ENCODE measurements around the gene MSRB3. TPM values are rescaled to one million over a fixed set of nuclear protein-coding genes. Genes with fewer than 3 reads are reported as not detected.
"Not testable (repeated sequence)": the region's sequence is repeated elsewhere in the genome, so short reads cannot be mapped to it uniquely, and the experiment has no call there.

The MSRB3 gene
- total RNA-seq, 1 donor from 2014 or later, result not detected

DNA sequence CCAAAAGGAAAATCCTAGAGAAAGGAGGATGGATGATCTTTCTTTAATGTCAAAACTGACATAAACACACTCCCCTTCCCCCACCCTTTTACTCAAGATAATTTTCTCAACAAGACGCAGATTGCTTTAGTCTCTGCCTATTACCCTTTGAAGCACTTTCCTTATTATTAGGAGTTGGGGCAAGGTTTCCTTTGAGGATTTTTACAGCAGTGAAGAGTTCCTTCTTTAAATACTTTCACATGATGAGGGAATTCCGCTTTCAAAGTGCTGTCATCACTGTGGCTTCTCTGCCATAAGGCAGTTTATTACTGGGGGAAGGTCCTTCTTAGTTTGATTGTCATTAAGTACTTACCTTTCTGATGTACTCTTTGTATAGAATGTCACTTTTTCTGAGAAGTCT is 172.1 kb downstream of the MSRB3 start:
- intact Hi-C loops (cut with micrococcal nuclease), result no loop called here

- intact Hi-C loops (cut with micrococcal nuclease), result no loop called here
Observed at GRCh38 chr12:65454115-65454787, 175.8 kb downstream of the MSRB3 start.

DNA sequence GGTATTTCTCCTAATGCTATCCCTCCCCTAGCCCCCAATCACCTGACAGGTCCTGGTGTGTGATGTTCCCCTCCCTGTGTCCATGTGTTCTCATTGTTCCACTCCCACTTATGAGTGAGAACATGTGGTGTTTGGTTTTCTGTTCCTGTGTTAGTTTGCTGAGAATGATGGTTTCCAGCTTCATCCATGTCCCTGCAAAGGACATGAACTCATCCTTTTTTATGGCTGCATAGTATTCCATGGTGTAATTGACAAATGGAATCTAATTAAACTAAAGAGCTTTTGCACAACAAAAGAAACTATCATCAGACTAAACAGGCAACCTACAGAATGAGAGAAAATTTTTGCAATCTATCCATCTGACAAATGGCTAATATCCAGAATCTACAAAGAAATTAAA is 178.9 kb downstream of the MSRB3 start:
- intact Hi-C loops (cut with micrococcal nuclease), result not testable (repeated sequence)

DNA sequence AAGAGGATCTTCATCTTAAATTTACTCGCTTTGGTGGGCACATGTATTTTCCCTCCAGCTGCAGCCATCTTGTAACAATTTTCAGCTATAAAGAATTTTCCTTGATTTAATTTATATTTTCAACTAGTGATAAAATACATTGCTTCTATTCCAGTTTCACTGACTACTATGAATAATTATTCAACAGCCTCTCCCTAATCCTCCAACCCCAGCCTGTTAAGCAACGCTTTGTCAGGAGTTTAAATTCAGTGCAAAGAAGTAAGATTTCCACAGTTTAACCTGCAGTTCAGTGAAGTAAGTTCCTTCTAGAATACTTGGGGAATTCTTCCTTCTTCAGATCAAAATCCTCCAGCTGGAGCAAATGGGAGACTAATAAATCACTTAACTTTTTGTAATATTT is 180.2 kb downstream of the MSRB3 start:
- intact Hi-C loops (cut with micrococcal nuclease), result no loop called here

GRCh38 chr12:65459545-65459944 is 181.1 kb downstream of the MSRB3 start:
- intact Hi-C loops (cut with micrococcal nuclease), result no loop called here

GRCh38 chr12:65460063-65460462 is 181.6 kb downstream of the MSRB3 start:
- intact Hi-C loops (cut with micrococcal nuclease), result no loop called here

DNA sequence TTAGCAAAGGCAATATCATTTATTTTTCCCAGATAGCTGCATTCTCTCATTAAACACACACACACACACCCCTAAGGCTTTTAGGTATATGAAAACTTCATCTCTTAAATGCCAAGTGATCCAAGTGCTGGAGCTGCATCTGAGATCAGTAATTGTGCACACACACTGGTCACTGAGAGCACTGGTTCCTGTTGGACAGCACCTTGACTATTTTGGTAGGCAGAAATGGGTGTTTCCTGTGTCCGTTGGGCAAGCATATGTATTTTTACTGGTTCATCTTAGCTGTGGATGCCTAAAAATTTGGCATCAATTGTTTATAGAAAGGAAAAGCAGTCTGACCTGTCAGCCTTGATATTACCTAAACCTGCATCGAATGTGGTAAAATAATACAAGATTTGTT is 182.5 kb downstream of the MSRB3 start:
- intact Hi-C loops (cut with micrococcal nuclease), result no loop called here

GRCh38 chr12:65462484-65462883 is 184.0 kb downstream of the MSRB3 start:
- intact Hi-C loops (cut with micrococcal nuclease), result no loop called here

- intact Hi-C loops (cut with micrococcal nuclease), result no loop called here
Observed at GRCh38 chr12:65463082-65463481, 184.6 kb downstream of the MSRB3 start.

DNA sequence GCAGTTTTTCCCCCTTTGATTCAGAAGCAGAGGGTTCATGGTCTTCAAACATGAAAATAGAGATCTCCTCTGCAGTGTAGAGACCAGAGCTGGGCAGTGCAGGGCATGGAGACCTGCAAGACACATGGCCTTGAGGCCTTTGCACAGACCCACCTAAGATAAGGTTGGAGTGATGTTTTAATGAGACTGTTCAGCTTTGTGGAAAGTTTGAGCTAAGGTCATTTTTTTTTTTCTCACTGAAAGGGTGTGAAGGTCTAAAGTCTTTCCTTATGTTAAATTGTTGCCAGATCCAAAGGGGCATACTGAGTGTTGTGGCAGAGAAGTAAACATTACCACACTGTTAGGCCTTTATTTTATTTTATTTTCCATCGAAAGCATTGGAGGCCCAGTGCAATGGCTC is 185.1 kb downstream of the MSRB3 start:
- intact Hi-C loops (cut with micrococcal nuclease), result no loop called here

DNA sequence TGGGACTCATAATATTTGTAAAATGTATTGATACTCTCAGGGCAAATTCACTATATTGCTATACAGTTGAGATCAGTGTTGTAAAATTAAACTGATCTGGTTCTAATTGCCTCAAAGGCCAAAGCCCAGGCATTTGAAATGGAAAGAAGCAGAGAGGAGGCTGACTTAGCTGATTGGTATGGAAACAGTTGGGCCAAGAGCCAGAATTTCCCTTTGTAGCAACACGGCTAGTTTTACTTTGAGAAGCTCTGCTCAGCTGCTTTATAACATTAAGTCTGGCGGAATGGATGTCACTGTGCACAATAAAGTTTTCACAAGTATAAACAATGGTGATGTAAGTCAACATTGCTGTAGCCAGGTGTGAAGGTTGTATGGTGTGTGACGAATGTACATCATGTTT is 186.4 kb downstream of the MSRB3 start:
- intact Hi-C loops (cut with micrococcal nuclease), result no loop called here

- intact Hi-C loops (cut with micrococcal nuclease), result no loop called here
Observed at GRCh38 chr12:65465766-65466547, 187.5 kb downstream of the MSRB3 start.

GRCh38 chr12:65466911-65467310 is 188.4 kb downstream of the MSRB3 start:
- intact Hi-C loops (cut with micrococcal nuclease), result no loop called here

DNA sequence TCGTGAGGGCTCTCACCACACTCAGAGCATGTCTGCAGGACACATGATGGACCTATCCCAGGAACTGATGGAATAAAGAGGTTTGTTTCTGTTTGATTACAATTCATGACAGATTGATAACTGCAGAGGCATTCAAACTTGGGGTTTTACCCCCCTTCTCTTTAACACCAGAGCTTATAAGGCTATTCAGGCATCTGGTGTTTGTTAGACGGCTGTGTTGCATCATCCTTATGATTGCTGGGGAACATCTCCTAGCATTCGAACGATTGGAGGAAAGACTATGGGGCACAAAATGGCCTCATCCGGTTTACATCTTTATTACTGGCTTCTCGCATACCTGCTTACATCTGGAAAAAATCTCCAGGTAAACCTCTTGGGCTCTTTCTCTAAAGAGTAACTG is 191.8 kb downstream of the MSRB3 start:
- intact Hi-C loops (cut with micrococcal nuclease), result no loop called here

DNA sequence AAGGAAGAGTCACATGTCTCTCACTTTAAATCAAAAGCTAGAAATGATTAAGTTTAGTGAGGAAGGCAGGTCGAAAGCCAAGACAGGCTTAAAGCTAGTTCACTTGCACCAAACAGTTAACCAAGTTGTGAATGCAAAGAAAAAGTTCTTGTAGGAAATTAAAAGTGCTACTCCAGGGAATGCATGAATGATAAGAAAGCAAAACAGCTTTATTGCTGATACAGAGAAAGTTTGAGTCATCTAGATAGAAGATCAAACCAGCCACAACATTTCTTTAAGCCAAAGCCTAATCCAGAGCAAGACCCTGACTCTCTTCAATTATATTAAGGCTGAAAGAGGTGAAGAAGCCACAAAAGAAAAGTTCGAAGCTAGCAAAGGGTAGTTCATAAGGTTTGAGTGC is 193.6 kb downstream of the MSRB3 start:
- intact Hi-C loops (cut with micrococcal nuclease), result no loop called here

- intact Hi-C loops (cut with micrococcal nuclease), result no loop called here
Observed at GRCh38 chr12:65474831-65475230, 196.3 kb downstream of the MSRB3 start.

GRCh38 chr12:65477721-65478120 is 199.2 kb downstream of the MSRB3 start:
- intact Hi-C loops (cut with micrococcal nuclease), result no loop called here

GRCh38 chr12:65483891-65484516 is 205.5 kb downstream of the MSRB3 start:
- intact Hi-C loops (cut with micrococcal nuclease), result not testable (repeated sequence)

DNA sequence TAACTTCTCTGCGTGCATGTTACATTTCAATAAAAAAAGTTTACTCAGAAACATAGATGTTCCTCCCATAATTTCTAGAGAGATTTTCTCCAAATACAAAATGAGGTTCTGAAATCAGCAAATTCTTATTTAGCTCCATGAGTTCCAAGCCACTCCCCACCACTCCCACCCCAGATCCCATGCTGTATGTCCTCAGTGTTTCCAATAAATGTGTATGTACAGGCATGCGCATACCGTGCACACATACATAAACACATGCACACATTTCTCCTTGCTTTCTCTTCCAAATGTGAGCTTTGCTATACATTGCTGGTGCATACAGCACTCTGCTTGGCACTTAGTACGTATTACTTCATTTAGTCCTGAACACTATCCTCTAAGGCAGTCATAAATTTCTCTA is 209.7 kb downstream of the MSRB3 start:
- intact Hi-C loops (cut with micrococcal nuclease), result no loop called here

- intact Hi-C loops (cut with micrococcal nuclease), result no loop called here
Observed at GRCh38 chr12:65490250-65490649, 211.8 kb downstream of the MSRB3 start.

DNA sequence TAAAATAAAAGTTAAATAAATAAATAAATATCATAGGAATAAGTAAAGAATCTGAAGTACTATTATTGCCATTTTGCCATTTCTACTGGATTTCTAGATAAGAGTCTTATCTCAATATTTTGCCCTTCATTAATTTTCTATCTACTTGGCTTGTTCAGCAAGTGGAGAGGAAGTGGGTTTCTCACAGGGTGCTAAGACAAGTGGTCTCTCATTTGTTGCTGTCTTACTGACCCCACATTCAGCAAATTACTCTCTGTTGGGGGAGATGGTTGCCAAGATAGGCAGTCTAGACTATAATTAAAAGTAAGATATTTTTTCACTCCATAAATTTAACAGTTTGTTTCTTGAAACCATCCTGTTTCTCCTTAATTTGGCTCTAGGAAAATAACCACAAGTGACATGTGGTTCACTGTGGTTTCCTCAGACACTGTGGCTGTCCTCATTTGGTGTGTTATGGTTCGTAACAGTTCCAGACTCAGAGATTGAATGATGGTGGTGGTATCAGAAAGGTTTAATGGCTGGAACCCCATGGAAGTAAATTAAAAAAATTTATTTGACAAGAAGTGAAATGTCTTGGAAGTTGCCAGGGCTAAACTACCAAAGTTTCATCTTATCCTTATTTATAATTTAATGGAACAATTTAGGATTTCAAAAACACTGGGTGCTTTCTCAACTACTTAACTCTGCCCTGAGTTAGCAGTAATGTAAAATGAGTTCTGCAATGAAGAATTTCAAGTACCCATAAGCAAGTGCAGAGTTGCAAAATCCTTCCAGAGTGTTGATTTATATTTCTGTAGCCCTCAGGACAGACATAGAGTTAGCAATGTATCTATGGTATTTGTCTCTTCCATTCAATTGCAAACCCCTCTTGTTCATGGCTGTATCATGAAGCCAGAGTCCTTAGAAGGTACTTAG is 214.8 kb downstream of the MSRB3 start:
- intact Hi-C loops (cut with micrococcal nuclease), result no loop called here

- intact Hi-C loops (cut with micrococcal nuclease), result no loop called here
Observed at GRCh38 chr12:65493913-65494245, 215.4 kb downstream of the MSRB3 start.
